ENCODE results near the gene TGIF2. TPM values are rescaled to one million over a fixed set of nuclear protein-coding genes. Genes with fewer than 3 reads are reported as not detected.

Gene TGIF2
- total RNA-seq, 1 experiment from 2014 or later: 58.4 TPM

DNA sequence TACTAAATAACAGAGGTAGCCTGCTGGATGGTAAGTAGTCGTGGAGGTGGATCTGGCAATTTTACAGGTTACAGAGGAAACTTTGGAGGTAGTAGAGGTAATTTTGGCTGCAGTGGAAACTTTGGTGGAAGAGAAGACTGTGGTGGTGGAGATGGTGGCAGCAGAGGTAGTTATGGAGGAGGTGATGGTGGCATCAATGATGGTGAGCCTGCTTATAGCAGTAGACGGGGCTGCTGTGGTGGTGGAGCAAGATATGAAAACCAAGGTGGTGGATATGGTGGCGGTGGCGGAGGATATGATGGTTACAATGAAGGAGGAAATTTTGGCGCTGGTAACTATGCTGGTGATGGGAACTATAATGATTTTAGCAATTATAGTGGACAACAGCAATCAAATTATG lies 47.5 kb downstream of the TGIF2 start:
- TF ChIP-seq, protein P1, sequence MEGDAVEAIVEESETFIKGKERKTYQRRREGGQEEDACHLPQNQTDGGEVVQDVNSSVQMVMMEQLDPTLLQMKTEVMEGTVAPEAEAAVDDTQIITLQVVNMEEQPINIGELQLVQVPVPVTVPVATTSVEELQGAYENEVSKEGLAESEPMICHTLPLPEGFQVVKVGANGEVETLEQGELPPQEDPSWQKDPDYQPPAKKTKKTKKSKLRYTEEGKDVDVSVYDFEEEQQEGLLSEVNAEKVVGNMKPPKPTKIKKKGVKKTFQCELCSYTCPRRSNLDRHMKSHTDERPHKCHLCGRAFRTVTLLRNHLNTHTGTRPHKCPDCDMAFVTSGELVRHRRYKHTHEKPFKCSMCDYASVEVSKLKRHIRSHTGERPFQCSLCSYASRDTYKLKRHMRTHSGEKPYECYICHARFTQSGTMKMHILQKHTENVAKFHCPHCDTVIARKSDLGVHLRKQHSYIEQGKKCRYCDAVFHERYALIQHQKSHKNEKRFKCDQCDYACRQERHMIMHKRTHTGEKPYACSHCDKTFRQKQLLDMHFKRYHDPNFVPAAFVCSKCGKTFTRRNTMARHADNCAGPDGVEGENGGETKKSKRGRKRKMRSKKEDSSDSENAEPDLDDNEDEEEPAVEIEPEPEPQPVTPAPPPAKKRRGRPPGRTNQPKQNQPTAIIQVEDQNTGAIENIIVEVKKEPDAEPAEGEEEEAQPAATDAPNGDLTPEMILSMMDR (IDR thresholded peaks at IDR 0.05; ENCODE audit: insufficient read depth in 1 of 2, low read depth in 1 of 2, low read length in 1 of 2, severe bottlenecking in 1 of 2, unreplicated experiment in 1 of 2): no peak
- no peaks in the 10 kb centered on the region for H3K36me3 ChIP-seq (ENCODE audit: control insufficient read depth, insufficient read depth, low read length)
- intact Hi-C loops (cut with micrococcal nuclease; ENCODE audit: unreplicated experiment): no loop called here

DNA sequence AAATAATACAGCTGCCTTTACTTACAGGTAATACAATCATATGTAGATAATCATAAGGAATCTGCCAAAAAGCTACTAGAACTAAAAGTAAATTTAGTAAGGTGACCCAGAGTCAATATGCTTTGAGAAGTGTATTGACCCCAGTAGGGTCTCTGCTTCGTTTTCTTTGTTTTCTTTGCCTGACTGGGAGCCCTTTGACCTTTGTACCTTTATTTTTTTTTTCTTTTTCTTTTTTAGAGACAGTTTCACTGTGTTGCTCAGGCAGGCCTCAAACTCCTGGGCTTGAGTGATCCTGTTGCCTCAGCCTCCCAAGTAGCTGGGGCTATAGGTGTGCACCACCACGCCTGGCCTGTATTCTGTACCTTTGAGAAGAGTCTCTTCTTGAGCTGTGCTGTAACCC lies 50.0 kb downstream of the TGIF2 start:
- H3K27me3 Mint-ChIP-seq (ENCODE audit: insufficient read depth, unreplicated experiment): no peaks in the 10 kb centered on the region
- CTCF ChIA-PET: interaction anchor here (0.7 kb wide), 1 partner anchor 14 kb away, joined by 6 read pairs; no protein-coding TSS in a partner anchor

More for the DNA sequence above, 47.5 kb downstream of the TGIF2 start:
- Mint-ChIP-seq H3K9me3 (ENCODE audit: unreplicated experiment) (no peaks in the 10 kb centered on the region), H3K36me3 (ENCODE audit: insufficient read depth, unreplicated experiment) (no peaks in the 10 kb centered on the region), H3K4me1 (ENCODE audit: low read depth, unreplicated experiment) (peaks cover 7% of the 10 kb centered on the region), H3K4me3 (ENCODE audit: unreplicated experiment) (no peak overlapping the region), H3K27me3 (ENCODE audit: insufficient read depth, unreplicated experiment) (no peaks in the 10 kb centered on the region), H3K27ac (ENCODE audit: unreplicated experiment) (no peak overlapping the region)
- DNase-seq: no peak
- no TSS peak for BruUV-seq (replicated peaks)
- POLR2A ChIA-PET: no interaction called here
- no peaks in the 10 kb centered on the region for H3K27me3 ChIP-seq (replicated peaks; ENCODE audit: control insufficient read depth, insufficient read depth, low read length)
- no peak overlapping the region for H3K4me3 ChIP-seq (ENCODE audit: low read depth, low read length)
- peaks cover 7% of the 10 kb centered on the region; the same call in 1 of the 2 replicates for H3K4me1 ChIP-seq
- CTCF ChIA-PET: interaction anchor here (0.6 to 0.9 kb wide), 3 partner anchors 8 to 1926 kb away, joined by 3 to 4 read pairs (median 3); no protein-coding TSS in a partner anchor
- H3K9me3 ChIP-seq: no peaks in the 10 kb centered on the region

DNA sequence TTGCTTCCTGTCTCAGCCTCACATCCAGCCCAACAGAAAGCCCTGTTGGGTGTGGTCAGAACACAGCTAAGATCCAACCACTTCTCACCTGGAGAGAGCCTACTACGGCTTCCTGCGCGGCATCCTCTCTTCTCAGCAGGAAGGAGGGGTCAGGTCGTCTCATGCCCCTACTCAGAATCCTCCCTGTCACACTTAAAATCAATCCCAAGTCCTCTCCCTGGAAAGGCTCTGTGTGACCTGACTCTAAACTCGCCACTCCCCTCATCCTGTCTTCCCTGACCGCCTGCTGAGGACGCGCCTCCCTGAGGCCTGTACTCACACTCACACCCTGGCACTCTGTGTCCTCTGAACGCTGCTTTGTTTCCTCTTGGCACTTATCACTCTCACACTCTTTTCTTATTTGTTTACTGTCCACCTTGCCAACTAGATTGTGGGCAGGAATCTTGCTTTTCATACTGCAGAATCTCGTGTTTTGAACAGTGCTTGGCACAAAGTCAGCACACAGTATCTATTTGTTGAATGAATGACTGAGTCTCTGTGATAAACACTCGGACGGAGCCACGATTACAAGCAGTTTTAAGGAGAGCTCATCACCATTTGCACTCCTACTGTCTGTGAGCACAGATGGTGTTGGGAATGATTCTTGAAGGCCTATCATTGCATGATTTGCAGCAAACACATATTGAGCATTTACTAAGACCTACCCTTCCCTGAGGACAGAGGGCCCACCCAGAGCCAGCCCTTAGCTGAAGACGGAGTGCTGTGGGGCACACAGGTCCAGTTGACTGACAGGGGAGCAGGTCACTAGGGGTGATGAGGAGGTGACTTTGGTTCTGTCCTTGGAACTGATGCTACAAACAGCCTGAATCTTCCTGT lies 50.9 kb downstream of the TGIF2 start:
- no peak for DNase-seq
- ChIA-PET POLR2A (no interaction called here), CTCF (interaction anchor here (0.6 to 1.3 kb wide), 5 partner anchors 11 to 666 kb away, joined by 3 to 4 read pairs (median 4); partner anchors contain the start of gene RAB5IF)
- Mint-ChIP-seq H3K36me3 (ENCODE audit: insufficient read depth, unreplicated experiment) (no peaks in the 10 kb centered on the region), H3K4me1 (ENCODE audit: low read depth, unreplicated experiment) (peaks cover 7% of the 10 kb centered on the region), H3K4me3 (ENCODE audit: unreplicated experiment) (no peak overlapping the region), H3K9me3 (ENCODE audit: unreplicated experiment) (no peaks in the 10 kb centered on the region), H3K27ac (ENCODE audit: unreplicated experiment) (no peak overlapping the region), H3K27me3 (ENCODE audit: insufficient read depth, unreplicated experiment) (no peaks in the 10 kb centered on the region)
- BruUV-seq (replicated peaks): no TSS peak
- TF ChIP-seq, protein P1 (IDR thresholded peaks at IDR 0.05; ENCODE audit: insufficient read depth in 1 of 2, low read depth in 1 of 2, low read length in 1 of 2, severe bottlenecking in 1 of 2, unreplicated experiment in 1 of 2): no peak
- H3K36me3 ChIP-seq (ENCODE audit: control insufficient read depth, insufficient read depth, low read length): no peaks in the 10 kb centered on the region
- peaks cover 7% of the 10 kb centered on the region; the same call in 1 of the 2 replicates for H3K4me1 ChIP-seq
- no peaks in the 10 kb centered on the region for H3K27me3 ChIP-seq (replicated peaks; ENCODE audit: control insufficient read depth, insufficient read depth, low read length)
- H3K9me3 ChIP-seq: no peaks in the 10 kb centered on the region
- no peak overlapping the region for H3K4me3 ChIP-seq (ENCODE audit: low read depth, low read length)
- intact Hi-C loops (cut with micrococcal nuclease; ENCODE audit: unreplicated experiment): no loop called here

More for the DNA sequence above, 50.0 kb downstream of the TGIF2 start:
- Histone ChIP-seq H3K27me3 (replicated peaks; ENCODE audit: control insufficient read depth, insufficient read depth, low read length) (no peaks in the 10 kb centered on the region), H3K4me1 (peaks cover 7% of the 10 kb centered on the region; the same call in 1 of the 2 replicates), H3K36me3 (ENCODE audit: control insufficient read depth, insufficient read depth, low read length) (no peaks in the 10 kb centered on the region), H3K9me3 (no peaks in the 10 kb centered on the region), H3K4me3 (ENCODE audit: low read depth, low read length) (no peak overlapping the region)
- BruUV-seq (replicated peaks): no TSS peak
- Mint-ChIP-seq H3K36me3 (ENCODE audit: insufficient read depth, unreplicated experiment) (no peaks in the 10 kb centered on the region), H3K27ac (ENCODE audit: unreplicated experiment) (no peak overlapping the region), H3K4me1 (ENCODE audit: low read depth, unreplicated experiment) (peaks cover 7% of the 10 kb centered on the region), H3K9me3 (ENCODE audit: unreplicated experiment) (no peaks in the 10 kb centered on the region), H3K4me3 (ENCODE audit: unreplicated experiment) (no peak overlapping the region)
- TF ChIP-seq, protein P1 (IDR thresholded peaks at IDR 0.05; ENCODE audit: insufficient read depth in 1 of 2, low read depth in 1 of 2, low read length in 1 of 2, severe bottlenecking in 1 of 2, unreplicated experiment in 1 of 2): no peak
- intact Hi-C loops (cut with micrococcal nuclease; ENCODE audit: unreplicated experiment): no loop called here
- DNase-seq: no peak
- POLR2A ChIA-PET: interaction anchor here (0.7 kb wide), 1 partner anchor 1345 kb away, joined by 5 read pairs; the partner anchor contains the start of gene MMP24OS
